Gastroesophageal sphincter (tissue), 4 donors: ENCODE results near the gene PWWP2B. TPM values are rescaled to one million over a fixed set of nuclear protein-coding genes. Genes with fewer than 3 reads are reported as not detected.

Experiments
- ATAC-seq: fragments of 150-250 bp; one replicate; pipeline ENCODE4 v1.9.1; 2016; ENCODE audit warnings: mild to moderate bottlenecking, moderate library complexity
- H3K27ac ChIP-seq, 4 donors: fragments of 200-600 bp; sonication (generic) in 3 of 4; 1 replicate in 3 of 4; 2 replicates in 1 of 4; pipeline ENCODE4 v1.5.1; 2016 to 2019
- H3K27me3 ChIP-seq: fragments of 200-600 bp; sonication (generic); one replicate; pipeline ENCODE4 v1.5.1; 2019
- H3K36me3 ChIP-seq, 2 donors: fragments of 200-600 bp; sonication (generic); one replicate each; pipeline ENCODE4 v1.5.1; 2019; ENCODE audit warnings: control low read depth in 1 of 2
- H3K4me1 ChIP-seq, 3 donors: fragments of 200-600 bp; sonication (generic); 1 replicate in 2 of 3; 2 replicates in 1 of 3; pipeline ENCODE4 v1.5.1; 2016 to 2019; ENCODE audit warnings: control low read depth in 2 of 3
- H3K4me3 ChIP-seq, 2 donors: fragments of 200-600 bp; sonication (generic); one replicate each; pipeline ENCODE4 v1.5.1; 2019; ENCODE audit warnings: mild to moderate bottlenecking in 1 of 2, moderate library complexity in 1 of 2
- H3K9me3 ChIP-seq, 3 donors: fragments of 200-600 bp; sonication (generic); one replicate each; pipeline ENCODE4 v1.5.1; 2017 to 2019; ENCODE audit warnings: control low read depth in 2 of 3
- EP300 ChIP-seq: sonication (generic); formaldehyde crosslinking; IDR thresholded peaks from one replicate; pipeline ENCODE4 v1.6.1; 2017; ENCODE audit warnings: antibody characterized with exemption, mild to moderate bottlenecking
- POLR2A ChIP-seq, 2 donors: fragments of 450-650 bp; IDR thresholded peaks; one replicate each; pipeline ENCODE4 v1.6.1; 2017; ENCODE audit warnings: antibody characterized with exemption in 2 of 2, mild to moderate bottlenecking in 2 of 2, moderate library complexity in 1 of 2
- POLR2AphosphoS5 ChIP-seq: sonication (generic); formaldehyde crosslinking; IDR thresholded peaks from one replicate; pipeline ENCODE4 v1.6.1; 2017; ENCODE audit warnings: antibody characterized with exemption
- WGBS, 2 donors: methylation state at CpG; one replicate each; pipeline ENCODE4 v1.1.5; 2018; ENCODE audit warnings: low coverage in 1 of 2; 5-methylcytosine and 5-hydroxymethylcytosine counted together
- total RNA-seq, 4 donors: library from RNA; depleted of rRNA; stranded (reverse); fragments of >200 nt; gene quantifications; one replicate each; pipeline ENCODE4 v1.1.0, GENCODE V29; 2016
- TF ChIP-seq, protein P1 (sequence below), 4 experiments: fragments of 200-600 bp in 2 of 4; fragments of 450-650 bp in 2 of 4; sonication (generic) in 1 of 4; IDR thresholded peaks; one replicate each; pipeline ENCODE4 v1.5.1; 2017 to 2019; ENCODE audit warnings: antibody characterized with exemption in 4 of 4, mild to moderate bottlenecking in 2 of 4, moderate library complexity in 2 of 4

The PWWP2B gene
- total RNA-seq, 4 donors from 2014 or later: 11.3 to 17.1 (median 14.8) TPM

DNA sequence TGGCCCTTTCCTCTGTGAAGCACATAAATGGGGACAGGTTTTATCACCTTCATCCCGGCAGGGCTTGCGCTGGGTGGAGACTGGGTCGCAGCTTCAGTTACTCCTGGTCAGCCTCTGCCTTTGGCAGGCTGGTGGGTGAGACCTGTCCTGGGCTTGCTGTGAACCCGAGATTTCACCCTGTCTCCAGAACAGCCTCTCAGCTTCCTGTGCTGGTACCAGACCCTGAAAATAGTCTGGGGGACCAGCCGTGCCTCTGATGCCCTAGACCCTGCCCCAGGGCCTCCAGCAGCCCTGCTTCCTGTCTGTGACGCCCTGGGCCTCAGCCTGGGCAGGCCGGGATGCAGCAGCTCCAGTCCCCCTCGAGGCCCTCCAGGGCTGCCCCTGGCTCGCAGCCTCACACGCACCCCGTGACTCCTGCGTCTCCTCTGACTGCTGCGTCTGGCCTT is 13.2 kb upstream of the PWWP2B start:
- H3K4me1 ChIP-seq: peaks cover 0 to 9% (median 3%) of the 10 kb centered on the region in 3 donors
- peaks cover 0 to 6% (median 0%) of the 10 kb centered on the region in 3 donors for H3K9me3 ChIP-seq
- H3K4me3 ChIP-seq: no peak overlapping the region
- TF ChIP-seq, protein P1, sequence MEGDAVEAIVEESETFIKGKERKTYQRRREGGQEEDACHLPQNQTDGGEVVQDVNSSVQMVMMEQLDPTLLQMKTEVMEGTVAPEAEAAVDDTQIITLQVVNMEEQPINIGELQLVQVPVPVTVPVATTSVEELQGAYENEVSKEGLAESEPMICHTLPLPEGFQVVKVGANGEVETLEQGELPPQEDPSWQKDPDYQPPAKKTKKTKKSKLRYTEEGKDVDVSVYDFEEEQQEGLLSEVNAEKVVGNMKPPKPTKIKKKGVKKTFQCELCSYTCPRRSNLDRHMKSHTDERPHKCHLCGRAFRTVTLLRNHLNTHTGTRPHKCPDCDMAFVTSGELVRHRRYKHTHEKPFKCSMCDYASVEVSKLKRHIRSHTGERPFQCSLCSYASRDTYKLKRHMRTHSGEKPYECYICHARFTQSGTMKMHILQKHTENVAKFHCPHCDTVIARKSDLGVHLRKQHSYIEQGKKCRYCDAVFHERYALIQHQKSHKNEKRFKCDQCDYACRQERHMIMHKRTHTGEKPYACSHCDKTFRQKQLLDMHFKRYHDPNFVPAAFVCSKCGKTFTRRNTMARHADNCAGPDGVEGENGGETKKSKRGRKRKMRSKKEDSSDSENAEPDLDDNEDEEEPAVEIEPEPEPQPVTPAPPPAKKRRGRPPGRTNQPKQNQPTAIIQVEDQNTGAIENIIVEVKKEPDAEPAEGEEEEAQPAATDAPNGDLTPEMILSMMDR (IDR thresholded peaks at IDR 0.05): no peak
- TF ChIP-seq POLR2A (IDR thresholded peaks at IDR 0.05): no peak
- TF ChIP-seq POLR2AphosphoS5: no peak
- no peak for TF ChIP-seq EP300
- H3K27me3 ChIP-seq: no peaks in the 10 kb centered on the region
- WGBS, 2 donors: 76 to 89% methylated on average over 3 of the region's 13 CpGs
- no peak for ATAC-seq
- peaks cover 0 to 3% of the 10 kb centered on the region in 2 donors for H3K36me3 ChIP-seq
- H3K27ac ChIP-seq: no peak overlapping the region

DNA sequence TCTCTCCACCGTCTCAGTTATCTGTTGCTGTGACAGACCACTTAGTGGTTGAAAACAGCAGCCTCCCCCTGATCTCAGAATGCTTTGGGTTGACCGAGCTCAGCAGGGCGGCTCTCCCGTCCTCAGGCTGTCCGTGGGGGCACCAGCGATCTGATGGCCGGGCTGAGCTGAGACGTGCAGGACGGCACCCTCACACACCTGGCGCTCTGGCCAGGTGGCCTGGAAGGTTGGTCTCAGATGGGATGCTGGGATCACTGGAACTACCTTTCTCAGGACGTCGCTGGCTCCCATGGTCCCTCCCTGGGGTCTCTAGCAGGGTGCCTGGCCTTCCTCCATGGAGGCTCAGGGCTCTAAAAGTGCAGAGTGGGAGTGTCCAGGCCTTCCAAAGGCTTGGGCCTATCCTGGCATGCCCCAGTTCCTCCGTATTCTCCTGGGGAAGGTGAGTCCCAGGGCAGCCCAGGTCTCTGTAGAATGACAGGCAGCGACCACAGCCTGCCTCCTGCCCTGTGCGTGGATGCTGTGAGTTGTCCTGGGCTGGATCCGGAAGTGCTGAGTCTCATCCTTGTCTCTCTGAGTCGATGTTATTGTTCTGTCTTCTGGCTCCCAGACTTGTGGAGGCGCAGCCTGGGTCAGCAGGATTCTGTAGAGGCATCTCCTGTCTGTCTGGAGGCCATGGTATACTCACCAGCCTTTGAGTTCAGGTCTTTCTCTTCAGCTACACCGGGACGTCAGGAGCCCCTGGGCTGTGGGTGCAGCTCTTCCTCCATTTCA is 12.2 kb upstream of the PWWP2B start:
- Histone ChIP-seq H3K4me1 (peaks cover 0 to 16% (median 9%) of the 10 kb centered on the region in 3 donors), H3K4me3 (no peak overlapping the region), H3K27me3 (no peaks in the 10 kb centered on the region), H3K36me3 (no peaks in the 10 kb centered on the region), H3K27ac (no peak overlapping the region), H3K9me3 (peaks cover 0 to 6% (median 0%) of the 10 kb centered on the region in 3 donors)
- ATAC-seq: no peak
- TF ChIP-seq, protein P1 (IDR thresholded peaks at IDR 0.05): no peak
- TF ChIP-seq POLR2AphosphoS5: no peak
- no peak for TF ChIP-seq EP300
- TF ChIP-seq POLR2A (IDR thresholded peaks at IDR 0.05): no peak
- 65% methylated on average over 6 of the region's 20 CpGs; no CpG with 5 or more reads in 1 of the 2 donors for WGBS, 2 donors

GRCh38 chr10:132385389-132385667 is 11.7 kb upstream of the PWWP2B start:
- TF ChIP-seq EP300: no peak
- TF ChIP-seq POLR2AphosphoS5: no peak
- no peak for TF ChIP-seq POLR2A (IDR thresholded peaks at IDR 0.05)
- TF ChIP-seq, protein P1 (IDR thresholded peaks at IDR 0.05): no peak
- Histone ChIP-seq H3K27me3 (no peaks in the 10 kb centered on the region), H3K4me3 (no peak overlapping the region), H3K36me3 (no peaks in the 10 kb centered on the region), H3K4me1 (peaks cover 0 to 16% (median 9%) of the 10 kb centered on the region in 3 donors), H3K9me3 (peaks cover 0 to 6% (median 0%) of the 10 kb centered on the region in 3 donors), H3K27ac (no peak overlapping the region)
- 47 to 100% methylated on average over 1 to 5 of the region's 5 CpGs for WGBS, 2 donors
- no peak for ATAC-seq

- no peak overlapping the region for H3K27ac ChIP-seq
- 89% methylated on average over 7 of the region's 18 CpGs; no CpG with 5 or more reads in 1 of the 2 donors for WGBS, 2 donors
- H3K4me1 ChIP-seq: peaks cover 0 to 16% (median 9%) of the 10 kb centered on the region in 3 donors
Observed at GRCh38 chr10:132385721-132386418, 11.1 kb upstream of the PWWP2B start.

More at GRCh38 chr10:132385721-132386418, 11.1 kb upstream of the PWWP2B start:
- ATAC-seq: no peak
- Histone ChIP-seq H3K36me3 (no peaks in the 10 kb centered on the region), H3K9me3 (peaks cover 0 to 6% (median 0%) of the 10 kb centered on the region in 3 donors), H3K27me3 (no peaks in the 10 kb centered on the region), H3K4me3 (no peak overlapping the region)
- TF ChIP-seq, protein P1 (IDR thresholded peaks at IDR 0.05): no peak
- TF ChIP-seq EP300 (no peak), POLR2A (IDR thresholded peaks at IDR 0.05) (no peak), POLR2AphosphoS5 (no peak)
